ENCODE measurements around the gene KRTAP4-3.
"Not testable (repeated sequence)": the region's sequence is repeated elsewhere in the genome, so short reads cannot be mapped to it uniquely, and the experiment has no call there.

The KRTAP4-3 gene

DNA sequence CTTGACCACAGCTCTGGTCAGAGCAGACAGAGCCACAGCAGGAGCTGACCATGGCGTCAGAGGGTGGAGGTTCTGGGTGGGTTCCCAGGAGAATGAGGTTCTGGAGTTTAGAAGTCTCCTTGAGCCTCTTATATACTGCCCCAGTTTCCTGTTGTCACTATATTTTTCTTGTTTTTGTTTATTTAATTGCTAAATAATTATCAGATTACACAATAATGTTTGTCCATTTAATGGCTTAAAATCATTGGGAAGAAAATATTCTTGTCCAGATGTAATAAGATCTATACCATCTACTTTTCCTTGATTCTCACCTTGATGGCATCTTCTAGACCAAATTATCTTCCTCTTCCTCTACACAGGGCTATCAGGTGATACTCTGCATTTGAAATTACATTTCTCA lies at the start of gene KRTAP4-3:
KRTAP4-3 (minus strand) TSS at position 101 of the 400 bp plus-strand sequence; CDS start at position 52, 49 bp downstream.
- DNase-seq (ENCODE audit: low read depth, low spot score) = no peak

DNA sequence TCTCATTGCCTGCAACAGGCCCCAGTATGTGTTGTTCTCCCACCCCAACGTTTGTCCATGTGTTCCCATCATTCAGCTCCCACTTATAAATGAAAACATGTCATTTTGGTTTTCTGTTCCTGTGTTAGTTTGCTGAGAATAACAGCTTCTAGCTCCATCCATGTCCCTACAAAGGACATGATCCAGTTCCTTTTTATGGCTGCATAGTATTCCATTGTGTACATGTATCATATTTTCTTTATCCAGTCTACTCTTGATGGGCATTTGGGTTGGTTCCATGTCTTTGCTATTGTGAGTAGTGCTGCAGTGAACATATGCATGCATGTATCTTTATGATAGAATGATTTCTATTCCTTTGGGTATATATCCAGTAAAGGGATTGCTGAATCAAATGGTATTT lies 47.7 kb upstream of the KRTAP4-3 start:
- no peak for DNase-seq (ENCODE audit: low read depth, low spot score)

DNA sequence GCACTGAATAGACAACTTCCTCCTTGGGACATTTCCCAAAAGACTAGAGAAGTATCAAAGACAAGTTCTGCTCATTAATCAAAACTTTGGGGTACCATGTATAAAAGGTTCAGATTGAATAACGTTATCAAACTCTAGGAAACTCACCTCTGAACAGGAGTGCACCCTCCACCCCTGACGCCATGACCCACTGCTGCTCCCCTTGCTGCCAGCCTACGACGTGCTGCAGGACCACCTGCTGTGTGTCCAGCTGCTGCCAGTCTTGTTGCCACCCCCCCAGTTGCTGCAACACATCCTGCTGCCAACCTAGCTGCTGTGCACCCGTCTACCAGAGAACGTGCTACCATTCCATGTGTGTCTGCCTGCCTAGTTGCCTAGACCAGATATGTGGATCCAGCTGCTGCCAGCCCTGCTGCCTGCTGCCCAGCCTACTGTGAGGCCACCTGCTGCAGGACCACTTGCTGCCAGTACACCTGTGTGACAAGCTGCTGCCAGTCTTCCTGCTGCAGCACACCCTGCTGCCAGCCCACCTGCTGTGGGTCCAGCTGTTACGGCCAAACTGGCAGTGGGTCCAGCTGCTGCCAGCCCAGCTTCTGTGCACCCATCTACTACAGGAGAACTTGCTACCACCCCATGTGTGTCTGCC lies 44.6 kb upstream of the KRTAP4-3 start:
- DNase-seq (ENCODE audit: low read depth, low spot score) = no peak

DNA sequence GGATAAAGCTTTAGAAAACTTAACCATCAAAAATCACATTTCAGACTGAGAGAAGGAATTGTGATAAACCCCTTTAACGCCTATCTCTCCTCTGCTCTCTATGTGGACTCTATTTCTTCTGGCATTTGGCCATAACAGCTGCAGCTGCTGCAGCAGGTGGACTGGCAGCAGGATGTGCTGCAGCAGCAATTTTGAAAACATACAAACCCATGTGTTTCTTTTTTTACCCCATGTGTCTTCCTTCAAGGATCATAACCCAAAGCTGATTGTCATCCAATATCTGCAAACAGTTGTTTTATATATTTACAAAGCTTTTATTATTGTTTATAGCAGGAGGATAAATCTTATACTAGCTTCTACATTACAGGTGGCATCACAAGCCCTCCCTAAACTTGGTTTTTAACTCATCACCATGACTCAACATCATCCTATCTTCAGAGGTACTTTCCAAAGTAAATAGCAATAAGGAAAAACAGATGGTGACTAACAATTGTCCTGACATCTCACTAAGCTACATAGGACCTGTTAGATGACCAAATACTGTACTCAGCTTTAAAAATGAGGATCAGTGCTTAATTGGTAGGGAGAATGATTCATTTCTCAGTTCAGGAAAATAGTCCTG lies 43.9 kb upstream of the KRTAP4-3 start:
- DNase-seq (ENCODE audit: low read depth, low spot score) = no peak

DNA sequence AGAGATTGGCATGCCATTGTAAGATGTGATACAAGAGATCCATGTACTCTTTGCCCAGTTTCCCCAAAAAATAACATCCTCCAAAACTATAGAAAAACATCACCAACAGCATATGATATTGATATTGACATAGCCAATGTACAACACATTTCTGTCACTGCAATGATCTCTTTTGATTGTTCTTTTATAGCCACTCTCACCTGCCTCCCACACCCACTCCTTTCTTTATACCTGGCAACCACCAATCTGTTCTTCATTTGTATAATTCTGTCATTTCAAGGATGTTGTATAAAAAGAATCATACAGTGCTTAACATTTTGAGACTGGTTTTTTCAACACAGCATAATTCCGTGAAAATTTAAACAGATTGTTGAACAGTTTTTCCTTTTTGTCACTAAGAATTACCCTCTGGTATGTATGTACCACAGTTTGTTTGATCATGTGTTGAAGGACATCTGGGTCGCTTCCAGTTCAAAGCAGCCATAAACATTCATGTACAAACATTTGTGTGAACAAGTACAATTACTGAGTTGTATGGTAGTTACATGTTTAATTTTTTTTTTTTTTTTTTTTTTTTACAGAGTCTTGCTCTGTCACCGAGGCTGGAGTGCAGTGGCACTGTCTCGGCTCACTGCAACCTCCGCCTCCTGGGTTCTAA lies 31.5 kb upstream of the KRTAP4-3 start:
- DNase-seq (ENCODE audit: low read depth, low spot score) = no peak

DNA sequence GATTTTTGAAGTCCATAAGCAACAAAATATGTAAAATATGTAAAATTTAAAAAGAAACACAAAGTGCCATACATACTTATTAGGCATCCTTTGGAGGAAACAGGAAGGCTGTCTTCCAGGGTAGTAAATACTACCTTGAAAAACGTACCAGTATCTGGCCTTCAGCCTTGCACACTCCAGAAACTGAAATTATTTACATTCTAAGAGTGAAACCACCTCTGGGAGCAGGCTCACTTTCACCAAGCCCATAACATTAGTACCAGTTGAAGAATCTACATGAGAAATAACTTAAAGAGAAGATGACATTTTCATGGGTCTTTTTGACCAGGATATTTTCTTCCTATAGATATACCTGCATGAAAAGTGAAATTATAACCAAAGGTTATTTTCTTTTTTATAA lies 28.0 kb upstream of the KRTAP4-3 start:
- no peak for DNase-seq (ENCODE audit: low read depth, low spot score)

- no peak for DNase-seq (ENCODE audit: low read depth, low spot score)
These were observed 22.3 kb upstream of the KRTAP4-3 start for GRCh38 chr17:41190328-41190727.

- not testable (repeated sequence) for DNase-seq (ENCODE audit: low read depth, low spot score)
These were observed 21.9 kb upstream of the KRTAP4-3 start, which contains the start of gene KRTAP9-1 for GRCh38 chr17:41189837-41190318. KRTAP9-1 (plus strand) TSS chr17:41189887; CDS start chr17:41189887, 0 bp downstream.

DNA sequence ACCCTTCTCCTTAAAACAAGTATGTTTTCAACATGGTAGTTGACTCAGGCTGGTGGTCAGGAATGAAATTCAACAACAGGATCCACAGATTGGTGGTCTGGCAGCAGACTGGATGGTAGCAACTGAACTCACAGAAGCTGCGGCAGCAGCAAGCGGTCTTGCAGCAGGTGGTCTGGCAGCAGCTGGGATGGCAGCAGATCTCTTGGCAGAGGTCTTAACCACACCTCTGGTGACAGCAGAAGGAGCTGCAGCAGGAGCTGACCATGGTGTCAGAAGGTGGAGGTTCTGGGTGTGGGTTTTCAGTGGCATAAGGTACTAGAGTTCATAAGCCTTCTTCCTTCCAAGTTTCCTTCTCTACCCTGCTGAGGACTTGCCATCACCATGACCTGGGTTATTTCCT lies 18.9 kb upstream of the KRTAP4-3 start:
- no peak for DNase-seq (ENCODE audit: low read depth, low spot score)

- no peak for DNase-seq (ENCODE audit: low read depth, low spot score)
These were observed 17.0 kb upstream of the KRTAP4-3 start for GRCh38 chr17:41185001-41185400.

GRCh38 chr17:41184480-41184961 lies 16.5 kb upstream of the KRTAP4-3 start, which contains the start of gene KRTAP4-1:
KRTAP4-1 (minus strand) TSS chr17:41184911; CDS start chr17:41184854, 57 bp downstream.
- no peak for DNase-seq (ENCODE audit: low read depth, low spot score)

- DNase-seq (ENCODE audit: low read depth, low spot score) = no peak
These were observed 11.0 kb upstream of the KRTAP4-3 start for GRCh38 chr17:41178843-41179616.

GRCh38 chr17:41178341-41178740 lies 10.3 kb upstream of the KRTAP4-3 start:
- no peak for DNase-seq (ENCODE audit: low read depth, low spot score)

DNA sequence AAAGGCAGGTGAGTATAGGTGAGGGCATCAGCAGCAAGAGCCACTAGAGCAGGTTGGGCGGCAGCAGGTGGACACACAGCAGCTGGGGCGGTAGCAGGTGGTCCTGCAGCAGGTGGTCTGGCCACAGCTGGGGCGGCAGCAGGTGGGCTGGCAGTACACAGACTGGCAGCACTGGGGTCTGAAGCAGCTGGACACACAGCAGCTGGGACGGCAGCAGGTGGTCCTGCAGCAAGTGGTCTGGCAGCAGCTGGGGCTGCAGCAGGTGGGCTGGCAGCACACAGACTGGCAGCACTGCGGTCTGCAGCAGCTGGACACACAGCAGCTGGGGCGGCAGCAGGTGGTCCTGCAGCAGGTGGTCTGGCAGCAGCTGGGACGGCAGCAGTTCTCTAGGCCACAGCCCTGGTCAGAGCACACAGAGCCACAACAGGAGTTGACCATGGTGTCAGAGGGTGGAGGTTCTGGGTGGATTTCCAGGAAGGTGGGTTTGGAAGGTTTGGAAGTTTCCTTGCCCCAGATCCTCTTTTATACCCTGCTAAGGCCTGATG lies 9.8 kb upstream of the KRTAP4-3 start, which contains the start of gene KRTAP4-2:
KRTAP4-2 (minus strand) TSS at position 495 of the 545 bp plus-strand sequence; CDS start at position 438, 57 bp downstream.
- no peak for DNase-seq (ENCODE audit: low read depth, low spot score)

GRCh38 chr17:41176744-41177387 lies 8.8 kb upstream of the KRTAP4-3 start:
- no peak for DNase-seq (ENCODE audit: low read depth, low spot score)

- DNase-seq (ENCODE audit: low read depth, low spot score) = no peak
These were observed 3.9 kb upstream of the KRTAP4-3 start for GRCh38 chr17:41171886-41172285.

- DNase-seq (ENCODE audit: low read depth, low spot score) = no peak
These were observed 460 bp downstream of the KRTAP4-3 start for GRCh38 chr17:41167561-41167960.

GRCh38 chr17:41163828-41164227 lies 4.2 kb downstream of the KRTAP4-3 start:
- DNase-seq (ENCODE audit: low read depth, low spot score) = no peak

GRCh38 chr17:41160648-41161047 lies 7.4 kb downstream of the KRTAP4-3 start, which contains the start of gene KRTAP4-4:
KRTAP4-4 (minus strand) TSS chr17:41160748; CDS start chr17:41160691, 57 bp downstream.
- no peak for DNase-seq (ENCODE audit: low read depth, low spot score)

GRCh38 chr17:41160190-41160589 lies 7.8 kb downstream of the KRTAP4-3 start:
- DNase-seq (ENCODE audit: low read depth, low spot score) = not testable (repeated sequence)
